Measurements from ENCODE around the gene MBD3.

- TF ChIP-seq CTCF (IDR thresholded peaks at IDR 0.05 in 8 of 11, conservative IDR thresholded peaks at IDR 0.05 in 3 of 11) (no peak), POLR2A (IDR thresholded peaks at IDR 0.05) (no peak), POLR2AphosphoS5 (IDR thresholded peaks at IDR 0.05) (no peak)
These were observed 29.4 kb downstream of the MBD3 start for GRCh38 chr19:1563251-1563650.

Data from spleen (tissue), 7 donors.